Astrocyte (in vitro differentiated cells and primary cell): ENCODE results near the gene EXOSC9. TPM values are rescaled to one million over a fixed set of nuclear protein-coding genes. Genes with fewer than 3 reads are reported as not detected.

Source experiments
- DNase-seq: peaks from one replicate; pipeline ENCODE4 v3.0.0-alpha.2; 2010; ENCODE audit warnings: low read depth
- FAIRE-seq: peaks from 2 replicates; lab custom pipeline; 2011; peaks lifted over from hg19 to GRCh38; lab: Jason Lieb, UNC
- H2AFZ ChIP-seq: 2 replicates; pipeline ENCODE4 v1.6.0; 2012; ENCODE audit warnings: low read depth, low read length, inconsistent platforms
- H3K27ac ChIP-seq: 2 replicates; pipeline ENCODE4 v1.5.1; 2011; ENCODE audit warnings: low read depth, low read length, inconsistent platforms
- H3K27me3 ChIP-seq: 2 replicates; pipeline ENCODE4 v1.6.0; 2011; ENCODE audit warnings: low read length, inconsistent platforms; ENCODE audit not compliant: insufficient read depth
- H3K36me3 ChIP-seq: 2 replicates; pipeline ENCODE4 v1.5.1; 2011; ENCODE audit warnings: low read length, inconsistent platforms; ENCODE audit not compliant: insufficient read depth
- H3K4me1 ChIP-seq: 2 replicates; pipeline ENCODE4 v1.5.1; 2011; ENCODE audit warnings: low read length, inconsistent platforms; ENCODE audit not compliant: insufficient read depth
- H3K4me2 ChIP-seq: 2 replicates; pipeline ENCODE4 v1.6.0; 2012; ENCODE audit warnings: low read length, inconsistent platforms
- H3K4me3 ChIP-seq: 2 replicates; pipeline ENCODE4 v1.5.1; 2011; ENCODE audit warnings: low read depth, mild to moderate bottlenecking, low read length, inconsistent platforms; ENCODE audit not compliant: insufficient read depth
- H3K79me2 ChIP-seq: 2 replicates; pipeline ENCODE4 v1.6.0; 2012; ENCODE audit warnings: mild to moderate bottlenecking, low read length, inconsistent platforms; ENCODE audit not compliant: insufficient read depth
- H3K9ac ChIP-seq: 2 replicates; pipeline ENCODE4 v1.6.0; 2012; ENCODE audit warnings: mild to moderate bottlenecking, low read length, inconsistent platforms
- H3K9me3 ChIP-seq: 2 replicates; pipeline ENCODE4 v1.5.1; 2012; ENCODE audit warnings: low read depth, mild to moderate bottlenecking, low read length, inconsistent platforms; ENCODE audit not compliant: insufficient read depth
- H4K20me1 ChIP-seq: 2 replicates; pipeline ENCODE4 v1.6.0; 2012; ENCODE audit warnings: low read length, inconsistent platforms; ENCODE audit not compliant: insufficient read depth
- H3K27ac Mint-ChIP-seq: one replicate; pipeline ENCODE4 v1.8.0; 2021; ENCODE audit warnings: mild to moderate bottlenecking, mixed read lengths; ENCODE audit not compliant: unreplicated experiment
- H3K27me3 Mint-ChIP-seq: one replicate; pipeline ENCODE4 v1.8.0; 2021; ENCODE audit warnings: low read depth, mixed read lengths; ENCODE audit not compliant: unreplicated experiment
- H3K36me3 Mint-ChIP-seq: one replicate; pipeline ENCODE4 v1.8.0; 2021; ENCODE audit warnings: low read depth, mixed read lengths; ENCODE audit not compliant: unreplicated experiment
- H3K4me1 Mint-ChIP-seq: one replicate; pipeline ENCODE4 v1.8.0; 2021; ENCODE audit warnings: low read depth, mixed read lengths; ENCODE audit not compliant: unreplicated experiment
- H3K4me3 Mint-ChIP-seq: one replicate; pipeline ENCODE4 v1.8.0; 2021; ENCODE audit warnings: mild to moderate bottlenecking, moderate library complexity, mixed read lengths; ENCODE audit not compliant: unreplicated experiment
- H3K9me3 Mint-ChIP-seq: one replicate; pipeline ENCODE4 v1.8.0; 2021; ENCODE audit warnings: mild to moderate bottlenecking, mixed read lengths; ENCODE audit not compliant: unreplicated experiment
- EZH2 ChIP-seq: IDR thresholded peaks from 2 replicates; pipeline ENCODE4 v1.6.1; 2012; ENCODE audit warnings: mild to moderate bottlenecking, low read length, inconsistent platforms; ENCODE audit not compliant: insufficient read depth
- total RNA-seq: library from RNA; stranded (reverse); gene quantifications from 2 replicates; pipeline ENCODE4 v1.2.1, GENCODE V29; 2021
- TF ChIP-seq, protein P1 (sequence below): IDR thresholded peaks from 2 replicates; pipeline ENCODE4 v1.5.1; 2011; ENCODE audit warnings: low read depth, mild to moderate bottlenecking, inconsistent platforms, low read length, moderate library complexity; ENCODE audit not compliant: insufficient read depth

EXOSC9 gene
- total RNA-seq, 1 donor from 2014 or later, result 18.3 TPM

DNA sequence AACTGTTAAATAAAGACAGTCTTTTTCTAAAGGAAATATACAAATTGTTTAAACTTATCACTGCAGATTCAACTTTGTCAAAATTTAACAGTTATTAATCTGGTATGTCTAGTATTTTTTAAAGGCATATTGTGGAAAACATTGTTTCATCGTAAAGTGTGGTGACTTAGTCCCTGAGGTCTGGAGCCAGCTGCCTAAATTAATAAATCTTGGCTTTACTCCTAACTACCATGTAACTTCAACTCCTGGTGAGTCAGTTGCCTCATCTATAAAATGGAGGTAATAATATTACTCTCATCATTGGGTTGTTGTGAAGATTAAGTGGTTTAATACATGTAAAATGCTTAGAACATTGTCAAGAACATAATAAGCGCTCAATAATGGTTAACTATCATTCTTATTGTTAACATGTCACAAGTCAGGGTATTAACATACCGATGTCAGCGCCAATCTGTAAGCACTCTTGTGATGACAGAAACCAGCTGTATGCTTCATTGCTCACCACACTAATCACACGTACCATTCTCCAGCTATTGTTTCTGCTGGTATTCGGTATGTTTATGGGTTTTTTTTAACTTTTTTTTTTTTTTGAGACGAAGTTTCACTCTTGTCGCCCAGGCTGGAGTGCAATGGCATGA, 22.0 kb upstream of the EXOSC9 start:
- no peak for DNase-seq

GRCh38 chr4:121783210-121783609, 17.9 kb upstream of the EXOSC9 start:
- TF ChIP-seq, protein P1, sequence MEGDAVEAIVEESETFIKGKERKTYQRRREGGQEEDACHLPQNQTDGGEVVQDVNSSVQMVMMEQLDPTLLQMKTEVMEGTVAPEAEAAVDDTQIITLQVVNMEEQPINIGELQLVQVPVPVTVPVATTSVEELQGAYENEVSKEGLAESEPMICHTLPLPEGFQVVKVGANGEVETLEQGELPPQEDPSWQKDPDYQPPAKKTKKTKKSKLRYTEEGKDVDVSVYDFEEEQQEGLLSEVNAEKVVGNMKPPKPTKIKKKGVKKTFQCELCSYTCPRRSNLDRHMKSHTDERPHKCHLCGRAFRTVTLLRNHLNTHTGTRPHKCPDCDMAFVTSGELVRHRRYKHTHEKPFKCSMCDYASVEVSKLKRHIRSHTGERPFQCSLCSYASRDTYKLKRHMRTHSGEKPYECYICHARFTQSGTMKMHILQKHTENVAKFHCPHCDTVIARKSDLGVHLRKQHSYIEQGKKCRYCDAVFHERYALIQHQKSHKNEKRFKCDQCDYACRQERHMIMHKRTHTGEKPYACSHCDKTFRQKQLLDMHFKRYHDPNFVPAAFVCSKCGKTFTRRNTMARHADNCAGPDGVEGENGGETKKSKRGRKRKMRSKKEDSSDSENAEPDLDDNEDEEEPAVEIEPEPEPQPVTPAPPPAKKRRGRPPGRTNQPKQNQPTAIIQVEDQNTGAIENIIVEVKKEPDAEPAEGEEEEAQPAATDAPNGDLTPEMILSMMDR, result no peak
- no peak for TF ChIP-seq EZH2
- FAIRE-seq (no peak), DNase-seq (no peak)
- Histone ChIP-seq H3K9ac (no peak overlapping the region), H3K27me3 (no peaks in the 10 kb centered on the region), H3K9me3 (no peaks in the 10 kb centered on the region), H3K4me1 (peaks cover 12% of the 10 kb centered on the region), H3K4me2 (no peak overlapping the region), H3K4me3 (no peak overlapping the region), H3K36me3 (no peaks in the 10 kb centered on the region), H3K27ac (no peak overlapping the region), H4K20me1 (no peaks in the 10 kb centered on the region), H3K79me2 (no peaks in the 10 kb centered on the region), H2AFZ (no peak overlapping the region)
- H3K27ac Mint-ChIP-seq, result no peak overlapping the region
- no peaks in the 10 kb centered on the region for H3K36me3 Mint-ChIP-seq
- H3K27me3 Mint-ChIP-seq, result peaks cover 6% of the 10 kb centered on the region
- no peak overlapping the region for H3K4me3 Mint-ChIP-seq
- peaks cover 4% of the 10 kb centered on the region for H3K9me3 Mint-ChIP-seq
- peaks cover 12% of the 10 kb centered on the region for H3K4me1 Mint-ChIP-seq

More for the DNA sequence above, 22.0 kb upstream of the EXOSC9 start:
- Histone ChIP-seq H3K27me3 (no peaks in the 10 kb centered on the region), H3K36me3 (no peaks in the 10 kb centered on the region), H2AFZ (no peak overlapping the region), H3K27ac (no peak overlapping the region), H3K79me2 (no peaks in the 10 kb centered on the region), H3K9me3 (no peaks in the 10 kb centered on the region), H3K4me2 (no peak overlapping the region), H3K4me3 (no peak overlapping the region), H3K4me1 (no peaks in the 10 kb centered on the region), H3K9ac (no peak overlapping the region), H4K20me1 (no peaks in the 10 kb centered on the region)
- no peak overlapping the region for H3K27ac Mint-ChIP-seq
- peak; percentile 96 for FAIRE-seq
- H3K4me3 Mint-ChIP-seq, result no peak overlapping the region
- no peaks in the 10 kb centered on the region for H3K9me3 Mint-ChIP-seq
- peaks cover 6% of the 10 kb centered on the region for H3K27me3 Mint-ChIP-seq
- no peaks in the 10 kb centered on the region for H3K4me1 Mint-ChIP-seq
- no peaks in the 10 kb centered on the region for H3K36me3 Mint-ChIP-seq
- no peak for TF ChIP-seq EZH2
- TF ChIP-seq, protein P1, result no peak

DNA sequence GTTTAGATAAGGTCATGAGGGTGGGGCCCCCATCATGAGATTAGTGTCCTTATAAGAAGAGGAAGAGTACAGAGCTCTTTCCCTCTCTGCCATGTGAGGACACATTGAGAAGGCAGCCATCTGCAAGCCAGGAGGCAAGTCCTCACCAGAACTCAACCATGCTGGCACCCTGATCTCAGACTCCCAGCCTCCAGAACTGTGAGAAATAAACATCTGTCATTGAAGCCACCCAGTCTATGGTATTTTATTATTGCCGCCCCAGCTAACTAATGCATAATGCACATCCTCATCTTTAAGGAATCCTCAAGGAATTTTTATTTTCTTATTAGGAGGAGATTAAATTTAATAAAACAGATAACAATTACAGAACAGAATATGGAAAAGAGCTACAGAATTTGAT, 16.7 kb upstream of the EXOSC9 start:
- H3K4me1 Mint-ChIP-seq, result peaks cover 20% of the 10 kb centered on the region
- H3K36me3 Mint-ChIP-seq, result no peaks in the 10 kb centered on the region
- H3K27me3 Mint-ChIP-seq, result peaks cover 6% of the 10 kb centered on the region
- TF ChIP-seq, protein P1, result no peak
- no peaks in the 10 kb centered on the region for H3K36me3 ChIP-seq
- H2AFZ ChIP-seq, result no peak overlapping the region
- no peak overlapping the region for H3K9ac ChIP-seq
- no peak overlapping the region for H3K4me3 ChIP-seq
- H3K4me2 ChIP-seq, result no peak overlapping the region
- H3K9me3 ChIP-seq, result no peaks in the 10 kb centered on the region
- no peak overlapping the region for H3K4me3 Mint-ChIP-seq
- DNase-seq (peak; percentile 32), FAIRE-seq (no peak)
- H3K4me1 ChIP-seq, result peaks cover 20% of the 10 kb centered on the region
- H3K27me3 ChIP-seq, result no peaks in the 10 kb centered on the region
- H3K27ac Mint-ChIP-seq, result peak overlapping the region; percentile 75
- H3K27ac ChIP-seq, result peak overlapping the region; percentile 82
- H3K79me2 ChIP-seq, result no peaks in the 10 kb centered on the region
- peaks cover 4% of the 10 kb centered on the region for H3K9me3 Mint-ChIP-seq
- no peaks in the 10 kb centered on the region for H4K20me1 ChIP-seq
